K562 (cell line): Measurements from ENCODE around the gene TLX2. TPM values are rescaled to one million over a fixed set of nuclear protein-coding genes. Genes with fewer than 3 reads are reported as not detected.
A peak's percentile ranks its signal among the peaks of the same experiment; 100 is the strongest.

ENCODE experiments used
- ARID2 ChIP-seq: fragments of 450-650 bp; IDR thresholded peaks from 2 replicates; pipeline ENCODE4 v1.6.1; 2017; ENCODE audit warnings: antibody characterized with exemption, mild to moderate bottlenecking
- ARNT ChIP-seq, 2 experiments: fragments of 450-650 bp; IDR thresholded peaks; 2 replicates each; pipeline ENCODE4 v1.6.1; 2016; ENCODE audit warnings: mild to moderate bottlenecking in 1 of 2
- BDP1 ChIP-seq: IDR thresholded peaks from 3 replicates; pipeline ENCODE4 v1.6.1; 2011; ENCODE audit not compliant: insufficient read length, insufficient read depth
- CBX8 ChIP-seq: fragments of 200-600 bp; sonication (generic); IDR thresholded peaks from 2 replicates; pipeline ENCODE4 v1.6.1; 2012; ENCODE audit warnings: borderline replicate concordance, mixed run types, low read depth, mild to moderate bottlenecking, moderate library complexity, mixed read lengths, low read length, control low read depth, inconsistent platforms; ENCODE audit not compliant: poor library complexity, severe bottlenecking; ENCODE audit errors: extremely low read depth
- CREB3L1 ChIP-seq: fragments of 450-650 bp; IDR thresholded peaks from 2 replicates; pipeline ENCODE4 v1.6.1; 2014; ENCODE audit warnings: low read depth, mild to moderate bottlenecking, moderate library complexity, borderline replicate concordance
- FOXP1 ChIP-seq: sonication (generic); formaldehyde crosslinking; IDR thresholded peaks from 2 replicates; pipeline ENCODE4 v1.8.0; 2022; ENCODE audit warnings: mild to moderate bottlenecking, missing genetic modification reagents
- JUNB ChIP-seq: fragments of 450-650 bp; formaldehyde crosslinking; conservative IDR thresholded peaks from 2 replicates; pipeline ENCODE4 v1.4.0; 2020; ENCODE audit warnings: mild to moderate bottlenecking
- NFRKB ChIP-seq: fragments of 450-650 bp; IDR thresholded peaks from 2 replicates; pipeline ENCODE4 v1.6.1; 2016; ENCODE audit warnings: low read depth
- OTX1 ChIP-seq: fragments of 450-650 bp; formaldehyde crosslinking; IDR thresholded peaks from 2 replicates; pipeline ENCODE4 v1.4.0; 2022; ENCODE audit warnings: mild to moderate bottlenecking
- POLR2B ChIP-seq: fragments of 450-650 bp; IDR thresholded peaks from 2 replicates; pipeline ENCODE4 v1.6.1; 2018; ENCODE audit warnings: low read depth; ENCODE audit not compliant: partially characterized antibody
- SOX6 ChIP-seq: fragments of 450-650 bp; IDR thresholded peaks from 2 replicates; pipeline ENCODE4 v1.6.1; 2014; ENCODE audit warnings: mild to moderate bottlenecking
- TARDBP ChIP-seq: fragments of 450-650 bp; IDR thresholded peaks from 2 replicates; pipeline ENCODE4 v1.6.1; 2016
- THRA ChIP-seq: fragments of 450-650 bp; IDR thresholded peaks from 2 replicates; pipeline ENCODE4 v1.6.1; 2017; ENCODE audit warnings: mild to moderate bottlenecking, moderate library complexity
- ZFP36 ChIP-seq: fragments of 150-350 bp; IDR thresholded peaks from 2 replicates; pipeline ENCODE4 v1.6.1; 2018; ENCODE audit warnings: low read length, low read depth; ENCODE audit not compliant: partially characterized antibody
- ZNF212 ChIP-seq: fragments of 450-650 bp; formaldehyde crosslinking; IDR thresholded peaks from 2 replicates; pipeline ENCODE4 v1.4.0; 2020; ENCODE audit warnings: mild to moderate bottlenecking
- ZNF583 ChIP-seq: fragments of 250-450 bp; sonication (Bioruptor Pico); IDR thresholded peaks from 2 replicates; pipeline ENCODE4 v1.4.0; 2020
- ZNF589 ChIP-seq: fragments of 200-800 bp; sonication (Bioruptor generic); IDR thresholded peaks from 2 replicates; pipeline ENCODE4 v1.6.1; 2016; ENCODE audit warnings: low read depth, missing genetic modification characterization, missing compliant biosample characterization
- ZSCAN29 ChIP-seq: fragments of 450-650 bp; IDR thresholded peaks from 2 replicates; pipeline ENCODE4 v1.6.1; 2017
- polyA plus RNA-seq, 8 experiments: library from polyadenylated mRNA; depleted of rRNA in 4 of 8; stranded (reverse) in 5 of 8; unstranded in 3 of 8; fragments of >200 nt; fragmentation: Nextera tagmentation in 2 of 8; fragmentation: Illumina TruSeq in 1 of 8; extraction: Ambion mirVana in 2 of 8; extraction: Trizol in 1 of 8; gene quantifications; 2 replicates each; pipeline versions ENCODE4 v1.2.1 to v1.2.3, GENCODE V29; 2011 to 2014; ENCODE audit warnings: inconsistent platforms in 1 of 8, missing spikeins in 1 of 8
- total RNA-seq, 7 experiments: library from RNA; depleted of rRNA in 6 of 7; stranded (reverse); fragments of >200 nt in 6 of 7; fragmentation: Illumina TruSeq in 2 of 7; extraction: Trizol in 2 of 7; gene quantifications; 2 replicates each; pipeline versions ENCODE4 v1.2.1 to v1.2.3, GENCODE V29; 2011 to 2021; ENCODE audit warnings: low replicate concordance in 1 of 7
- TF ChIP-seq, protein P1 (sequence below): fragments of 250-450 bp; sonication (Bioruptor Pico); IDR thresholded peaks from 2 replicates; pipeline ENCODE4 v1.4.0; 2020; ENCODE audit warnings: mild to moderate bottlenecking, moderate library complexity
- TF ChIP-seq, protein P2 (sequence below), 2 experiments: IDR thresholded peaks; 2 replicates each; pipeline ENCODE4 v1.6.1; 2011; ENCODE audit warnings: borderline replicate concordance in 1 of 2, control low read depth in 1 of 2, low read depth in 1 of 2, low read length in 1 of 2, mild to moderate bottlenecking in 1 of 2, mixed read lengths in 1 of 2, moderate library complexity in 1 of 2; ENCODE audit not compliant: insufficient read depth in 1 of 2, insufficient read length in 1 of 2, poor library complexity in 1 of 2, severe bottlenecking in 1 of 2; ENCODE audit errors: extremely low read depth in 1 of 2
- TF ChIP-seq, protein P3 (sequence below): fragments of 200-800 bp; sonication (Bioruptor generic); IDR thresholded peaks from 2 replicates; pipeline ENCODE4 v1.6.1; 2017; ENCODE audit warnings: missing genetic modification characterization, missing compliant biosample characterization

The TLX2 gene
- total and polyA plus RNA-seq, 9 of the 15 experiments (the other 6 are each of a cell fraction or from before 2014, with no cell fraction given), result not detected

DNA sequence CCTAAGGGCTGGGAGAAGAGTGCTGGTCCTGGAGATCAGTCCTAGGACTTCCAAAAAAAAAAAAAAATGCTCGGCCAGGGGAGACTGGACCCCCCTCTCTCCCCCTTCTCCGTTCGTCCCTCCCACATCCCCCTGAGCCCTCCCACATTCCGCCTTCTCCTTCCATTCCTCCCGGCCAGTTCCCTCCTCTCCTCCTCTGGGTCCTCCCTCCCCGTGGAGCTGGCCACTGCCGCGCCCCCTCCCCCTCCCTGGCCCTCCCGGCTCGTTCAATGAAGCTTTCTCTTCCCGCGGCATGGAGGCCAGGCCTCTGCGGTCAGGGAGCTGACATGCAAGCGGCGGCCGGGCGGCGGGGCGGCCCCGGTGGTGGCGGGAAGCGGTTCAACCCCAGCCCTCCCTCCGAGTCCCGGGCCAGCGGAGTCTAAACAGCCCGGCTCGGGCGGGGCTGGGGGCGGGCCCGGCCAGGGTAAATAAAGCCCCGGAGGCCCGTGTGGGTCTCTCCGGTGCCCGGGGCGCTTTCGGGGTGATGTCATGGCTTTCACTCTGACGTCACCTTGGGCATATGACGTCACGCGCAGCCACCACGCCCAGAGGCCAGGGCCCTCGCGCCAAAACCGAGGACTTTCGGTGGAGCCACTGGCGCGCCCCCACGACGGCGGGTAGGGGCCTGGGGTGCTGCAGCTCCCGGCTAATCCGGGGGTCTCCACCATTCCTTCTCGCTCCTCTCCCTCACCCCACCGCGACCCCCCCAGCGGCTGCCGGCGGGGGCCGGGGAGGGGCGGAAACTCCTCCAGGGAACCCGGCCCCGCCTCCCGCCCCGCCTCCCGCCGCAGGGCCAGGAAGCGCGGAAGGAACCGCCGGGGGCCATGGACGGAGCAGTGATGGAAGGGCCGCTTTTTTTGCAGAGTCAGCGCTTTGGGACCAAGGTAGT, 39.9 kb downstream of the TLX2 start, which contains the start of the genes DOK1 and LOXL3 (continued):
- TF ChIP-seq, protein P1, sequence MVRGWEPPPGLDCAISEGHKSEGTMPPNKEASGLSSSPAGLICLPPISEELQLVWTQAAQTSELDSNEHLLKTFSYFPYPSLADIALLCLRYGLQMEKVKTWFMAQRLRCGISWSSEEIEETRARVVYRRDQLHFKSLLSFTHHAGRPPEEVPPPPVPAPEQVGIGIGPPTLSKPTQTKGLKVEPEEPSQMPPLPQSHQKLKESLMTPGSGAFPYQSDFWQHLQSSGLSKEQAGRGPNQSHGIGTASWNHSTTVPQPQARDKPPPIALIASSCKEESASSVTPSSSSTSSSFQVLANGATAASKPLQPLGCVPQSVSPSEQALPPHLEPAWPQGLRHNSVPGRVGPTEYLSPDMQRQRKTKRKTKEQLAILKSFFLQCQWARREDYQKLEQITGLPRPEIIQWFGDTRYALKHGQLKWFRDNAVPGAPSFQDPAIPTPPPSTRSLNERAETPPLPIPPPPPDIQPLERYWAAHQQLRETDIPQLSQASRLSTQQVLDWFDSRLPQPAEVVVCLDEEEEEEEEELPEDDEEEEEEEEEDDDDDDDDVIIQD (CRISPR knock-in tag), result no peak
- TF ChIP-seq OTX1 (no peak), NFRKB (peak; percentile 49; the same call in 1 of the 2 replicates), BDP1 (no peak), ARNT (IDR thresholded peaks at IDR 0.05) (no peak), JUNB (peak; percentile 96), SOX6 (peak; percentile 15; the same call in 1 of the 2 replicates), TARDBP (peak; percentile 99), POLR2B (no peak), ZSCAN29 (no peak), ARID2 (no peak), FOXP1 (CRISPR knock-in tag) (no peak), ZFP36 (no peak), CBX8 (no peak), CREB3L1 (no peak), ZNF583 (no peak), THRA (no peak), ZNF589 (CRISPR knock-in tag) (peak; percentile 88; the same call in 1 of the 2 replicates), ZNF212 (CRISPR knock-in tag) (no peak)
- TF ChIP-seq, protein P2, sequence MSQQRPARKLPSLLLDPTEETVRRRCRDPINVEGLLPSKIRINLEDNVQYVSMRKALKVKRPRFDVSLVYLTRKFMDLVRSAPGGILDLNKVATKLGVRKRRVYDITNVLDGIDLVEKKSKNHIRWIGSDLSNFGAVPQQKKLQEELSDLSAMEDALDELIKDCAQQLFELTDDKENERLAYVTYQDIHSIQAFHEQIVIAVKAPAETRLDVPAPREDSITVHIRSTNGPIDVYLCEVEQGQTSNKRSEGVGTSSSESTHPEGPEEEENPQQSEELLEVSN (IDR thresholded peaks at IDR 0.05; ENCODE audit: borderline replicate concordance in 1 of 2, extremely low read depth in 1 of 2, insufficient read depth in 1 of 2, insufficient read length in 1 of 2, low read depth in 1 of 2, low read length in 1 of 2, poor library complexity in 1 of 2, severe bottlenecking in 1 of 2), result peak in 1 of 2 experiments; percentile 72
- TF ChIP-seq, protein P3, sequence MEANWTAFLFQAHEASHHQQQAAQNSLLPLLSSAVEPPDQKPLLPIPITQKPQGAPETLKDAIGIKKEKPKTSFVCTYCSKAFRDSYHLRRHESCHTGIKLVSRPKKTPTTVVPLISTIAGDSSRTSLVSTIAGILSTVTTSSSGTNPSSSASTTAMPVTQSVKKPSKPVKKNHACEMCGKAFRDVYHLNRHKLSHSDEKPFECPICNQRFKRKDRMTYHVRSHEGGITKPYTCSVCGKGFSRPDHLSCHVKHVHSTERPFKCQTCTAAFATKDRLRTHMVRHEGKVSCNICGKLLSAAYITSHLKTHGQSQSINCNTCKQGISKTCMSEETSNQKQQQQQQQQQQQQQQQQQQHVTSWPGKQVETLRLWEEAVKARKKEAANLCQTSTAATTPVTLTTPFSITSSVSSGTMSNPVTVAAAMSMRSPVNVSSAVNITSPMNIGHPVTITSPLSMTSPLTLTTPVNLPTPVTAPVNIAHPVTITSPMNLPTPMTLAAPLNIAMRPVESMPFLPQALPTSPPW (CRISPR knock-in tag), result peak; percentile 98
